T1000 (cell line): ENCODE results near the gene TMEM87B.
A peak's percentile ranks its signal among the peaks of the same experiment; 100 is the strongest.
"Not testable (repeated sequence)": the region's sequence is repeated elsewhere in the genome, so short reads cannot be mapped to it uniquely, and the experiment has no call there.

ENCODE experiments used
- DNase-seq: peaks from one replicate; lab custom pipeline; 2025; ENCODE audit warnings: mixed read lengths; lab: John Stamatoyannopoulos, UW

Gene TMEM87B

DNA sequence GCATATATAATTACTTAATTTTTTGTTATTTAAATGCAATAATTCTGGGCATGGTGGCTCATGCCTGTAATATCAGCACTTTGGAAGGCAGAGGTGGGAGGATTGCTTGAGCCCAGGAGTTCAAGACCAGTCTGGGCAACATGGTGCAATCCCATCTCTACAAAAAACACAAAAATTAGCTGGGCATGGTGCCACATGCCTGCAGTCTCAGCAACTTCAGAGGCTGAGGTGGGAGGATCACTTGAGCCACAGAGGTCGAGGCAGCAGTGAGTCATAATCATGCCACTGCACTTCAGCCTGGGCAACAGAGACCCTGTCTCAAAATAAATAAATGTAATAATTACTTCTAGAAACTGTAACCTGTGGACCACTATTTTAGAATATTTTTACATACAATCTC is 21.5 kb upstream of the TMEM87B start:
- DNase-seq, result no peak

DNA sequence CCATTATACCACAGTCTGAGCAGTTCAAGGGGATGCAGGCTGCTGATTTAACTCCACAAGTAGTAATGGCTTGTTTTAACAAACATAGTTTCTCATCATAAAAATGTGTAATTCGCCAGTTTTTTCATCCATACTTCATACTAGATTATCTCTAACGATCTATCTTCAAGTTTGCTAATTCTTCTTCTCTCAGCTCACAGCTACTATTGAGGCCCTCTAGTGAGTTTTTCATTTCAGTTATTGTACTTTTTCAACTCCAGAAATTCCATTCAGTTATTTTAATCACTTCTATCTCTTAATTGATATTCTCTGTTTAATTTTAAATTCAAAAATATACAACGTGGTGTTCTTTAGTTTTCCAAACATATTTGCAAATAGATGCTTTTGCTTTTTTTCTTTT is 20.1 kb upstream of the TMEM87B start:
- DNase-seq, result no peak

DNA sequence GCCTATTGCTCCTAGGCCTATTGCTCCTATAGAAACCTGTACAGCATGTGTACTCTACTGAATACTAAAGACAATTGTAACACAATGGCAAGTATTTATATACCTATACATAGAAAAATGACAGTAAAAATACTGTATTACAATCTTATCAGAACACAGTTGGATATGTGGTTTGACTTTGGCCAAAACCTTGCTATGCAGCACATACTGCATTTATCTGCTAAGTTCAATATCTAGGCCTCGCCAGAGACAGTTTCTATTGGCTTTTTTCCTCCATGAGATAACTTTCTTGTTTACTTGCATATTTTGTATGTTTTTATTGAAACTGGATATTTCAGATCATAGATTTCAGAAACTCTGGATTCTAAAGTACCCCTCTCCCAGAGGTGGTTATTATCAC is 19.3 kb upstream of the TMEM87B start:
- DNase-seq, result no peak

DNA sequence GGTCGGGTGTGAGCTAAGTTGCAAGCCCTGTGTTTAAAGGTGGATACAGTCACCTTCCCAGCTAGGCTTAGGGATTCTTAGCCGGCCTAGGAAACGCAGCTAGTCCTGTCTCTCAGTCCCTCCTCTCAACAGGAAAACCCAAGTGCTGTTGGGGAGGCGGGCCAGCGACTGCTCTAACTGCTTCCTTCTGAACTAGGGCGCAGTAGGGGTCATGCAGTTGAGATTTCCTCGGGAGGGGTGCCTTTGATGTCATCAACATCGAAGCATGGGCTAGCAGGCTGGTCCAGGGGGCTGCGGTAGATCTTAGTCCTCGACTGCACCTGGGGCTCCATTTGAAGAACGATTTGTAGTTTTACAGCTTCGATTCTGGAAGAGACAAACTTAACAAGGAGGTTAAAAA is 15.5 kb upstream of the TMEM87B start:
- DNase-seq, result not testable (repeated sequence)

DNA sequence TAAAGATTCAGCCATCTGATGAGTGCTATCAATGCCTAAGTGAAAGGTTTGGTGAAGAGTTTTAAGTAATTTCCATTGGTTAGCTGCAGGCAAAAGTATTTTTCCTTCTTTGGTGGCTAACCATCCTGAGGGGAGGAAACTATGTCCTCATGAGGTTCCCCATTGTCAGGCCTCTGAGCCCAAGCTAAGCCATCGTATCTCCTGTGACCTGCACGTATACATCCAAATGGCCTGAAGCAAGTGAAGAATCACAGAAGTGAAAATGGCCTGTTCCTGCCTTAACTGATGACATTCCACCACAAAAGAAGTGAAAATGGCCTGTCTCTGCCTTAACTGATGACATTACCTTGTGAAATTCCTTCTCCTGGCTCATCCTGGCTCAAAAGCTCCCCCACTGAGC is 15.0 kb upstream of the TMEM87B start:
- DNase-seq, result not testable (repeated sequence)

DNA sequence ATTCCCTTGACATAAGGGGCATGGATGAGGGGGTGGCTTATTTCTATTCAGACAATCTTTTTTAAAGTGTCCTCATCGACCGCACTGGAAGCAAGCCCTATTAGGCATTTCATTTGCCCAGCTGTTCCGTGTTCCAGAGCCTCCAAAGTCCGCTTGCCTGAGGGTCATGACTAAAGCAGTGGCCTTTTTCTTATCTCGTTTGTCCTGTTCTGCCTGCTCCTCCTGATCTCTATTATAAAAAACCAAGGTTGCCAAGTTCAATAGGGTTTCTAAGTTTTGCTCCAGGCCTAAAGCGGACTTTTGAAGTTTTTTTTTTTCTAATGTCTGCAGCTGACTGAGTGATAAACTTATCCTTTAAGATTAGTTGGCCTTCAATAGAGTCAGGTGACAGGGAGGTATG is 13.6 kb upstream of the TMEM87B start:
- not testable (repeated sequence) for DNase-seq

DNA sequence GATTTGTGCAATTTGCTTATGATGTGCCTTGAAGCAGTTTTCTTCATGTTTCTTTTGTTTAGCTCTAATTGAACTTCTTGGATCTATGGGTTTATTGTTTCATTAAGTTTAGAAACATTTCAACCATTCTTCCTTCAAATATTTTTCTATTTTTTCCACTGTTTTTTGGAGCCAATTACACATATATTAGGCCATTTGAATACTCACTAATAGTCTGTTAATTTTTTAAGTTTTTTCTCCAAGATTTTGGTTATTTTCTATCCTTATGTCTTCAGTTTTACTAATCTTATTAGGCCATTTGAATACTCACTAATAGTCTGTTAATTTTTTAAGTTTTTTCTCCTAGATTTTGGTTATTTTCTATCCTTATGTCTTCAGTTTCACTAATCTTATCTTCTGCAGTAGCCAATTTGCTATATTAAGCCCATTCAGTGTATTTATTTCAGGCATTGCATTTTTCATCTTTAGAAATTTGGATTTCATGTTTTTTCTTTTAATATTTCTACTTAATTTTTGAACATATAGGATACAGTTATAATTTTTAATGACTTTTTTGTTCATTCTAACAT is 9.5 kb upstream of the TMEM87B start:
- no peak for DNase-seq

DNA sequence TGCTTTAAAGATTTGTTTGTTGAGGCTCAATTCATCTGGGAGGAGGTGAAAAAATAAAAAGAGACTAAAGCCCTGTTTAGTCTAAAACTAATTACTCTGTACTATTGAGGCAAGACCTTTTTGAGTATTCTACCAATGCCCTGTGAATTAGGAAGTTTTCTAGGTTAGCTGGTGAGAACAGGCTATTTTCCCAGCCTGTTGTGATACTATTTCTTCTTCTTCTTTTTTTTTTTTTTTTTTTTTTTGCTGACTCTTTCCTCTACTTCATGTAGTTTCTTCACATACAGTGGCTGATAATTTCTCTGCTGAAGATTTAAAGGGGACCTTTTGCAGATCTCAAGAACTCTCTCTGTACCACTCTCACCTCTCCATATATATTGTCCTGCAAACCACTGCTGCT is 8.8 kb upstream of the TMEM87B start:
- DNase-seq, result no peak

DNA sequence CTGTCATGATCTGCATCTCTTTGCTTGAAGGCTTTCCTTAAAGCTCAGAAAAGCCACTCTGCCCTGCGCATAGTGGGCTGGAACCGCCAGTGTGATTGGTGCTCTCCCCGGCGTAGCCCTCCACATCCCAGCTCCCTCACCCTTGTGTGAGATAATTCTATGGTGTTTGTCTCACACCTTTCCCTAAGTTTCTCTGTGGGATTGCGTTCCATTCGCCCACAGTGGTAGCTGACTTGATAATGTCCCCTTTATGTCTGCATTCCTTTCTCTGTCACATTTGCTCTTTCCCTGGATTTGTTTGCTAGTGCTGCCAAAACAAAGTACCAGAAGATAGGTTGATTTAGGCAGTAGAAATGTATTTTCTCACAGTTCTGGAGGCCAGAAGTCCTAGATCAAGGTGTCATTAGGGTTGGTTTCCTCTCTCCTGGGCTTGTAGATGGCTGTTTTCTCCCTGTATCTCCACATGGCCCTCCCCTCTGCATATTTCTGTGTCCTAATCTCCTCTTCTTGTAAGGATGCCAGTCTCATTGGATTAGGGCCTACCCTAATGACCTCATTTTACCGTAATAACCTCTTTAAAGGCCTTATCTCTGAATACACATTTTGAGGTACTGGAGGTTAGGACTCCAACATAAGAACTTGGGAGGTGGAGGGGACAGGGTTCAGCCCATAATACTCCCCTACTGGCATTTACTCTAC is 7.4 kb upstream of the TMEM87B start:
- no peak for DNase-seq

DNA sequence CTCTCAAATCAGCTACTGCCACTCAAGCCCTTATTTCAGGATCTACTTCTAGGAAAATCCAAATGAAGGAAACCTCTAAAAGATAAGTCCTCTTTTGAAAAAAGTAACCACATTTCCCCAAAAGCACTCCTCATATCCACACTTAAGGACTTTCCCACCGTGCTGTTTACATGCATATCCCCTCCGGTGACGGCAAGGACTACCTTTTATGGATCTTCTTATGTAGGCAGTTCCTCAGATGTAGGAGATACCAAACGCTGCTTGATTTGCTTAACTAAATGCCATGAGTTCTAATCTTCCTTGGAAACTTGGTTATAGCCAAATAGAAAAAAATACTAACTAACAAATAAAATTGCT is 6.9 kb upstream of the TMEM87B start:
- no peak for DNase-seq

DNA sequence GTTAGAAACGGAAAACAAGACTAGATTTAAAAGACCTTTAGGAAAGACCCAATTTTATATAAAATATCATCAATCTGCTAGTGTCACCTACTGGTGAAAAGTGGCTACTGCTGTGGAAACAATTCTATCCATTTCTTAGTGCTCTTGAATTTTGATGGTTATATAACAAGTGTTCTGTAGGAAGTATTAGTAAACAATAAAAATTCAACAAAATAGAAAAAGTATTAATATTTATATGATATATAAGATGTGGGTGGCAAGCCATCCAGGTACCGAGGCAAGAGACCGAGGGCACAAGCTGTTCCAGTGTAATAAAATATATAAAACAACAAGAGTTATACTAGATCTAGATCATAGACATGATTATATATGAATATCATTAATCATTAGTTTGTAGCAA is 6.2 kb upstream of the TMEM87B start:
- DNase-seq, result no peak

DNA sequence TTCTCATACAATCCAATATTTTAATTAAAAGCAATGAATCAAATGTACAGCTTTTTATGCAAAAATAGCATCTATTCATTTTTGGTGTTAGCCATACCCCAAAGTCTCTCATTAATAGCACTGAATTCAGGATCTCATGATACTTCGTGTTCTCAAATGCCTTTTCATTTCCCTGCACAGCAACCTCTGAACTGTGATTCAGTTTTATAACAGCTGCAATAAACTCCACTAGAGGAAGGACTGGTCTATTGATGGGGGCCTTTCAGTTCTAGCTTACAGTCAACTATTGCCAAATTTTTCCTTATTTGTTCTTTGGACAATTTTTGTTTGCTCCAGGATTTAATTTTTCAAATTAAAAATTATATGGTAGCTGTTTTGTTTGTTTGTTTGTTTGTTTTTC is 4.8 kb upstream of the TMEM87B start:
- DNase-seq, result no peak

DNA sequence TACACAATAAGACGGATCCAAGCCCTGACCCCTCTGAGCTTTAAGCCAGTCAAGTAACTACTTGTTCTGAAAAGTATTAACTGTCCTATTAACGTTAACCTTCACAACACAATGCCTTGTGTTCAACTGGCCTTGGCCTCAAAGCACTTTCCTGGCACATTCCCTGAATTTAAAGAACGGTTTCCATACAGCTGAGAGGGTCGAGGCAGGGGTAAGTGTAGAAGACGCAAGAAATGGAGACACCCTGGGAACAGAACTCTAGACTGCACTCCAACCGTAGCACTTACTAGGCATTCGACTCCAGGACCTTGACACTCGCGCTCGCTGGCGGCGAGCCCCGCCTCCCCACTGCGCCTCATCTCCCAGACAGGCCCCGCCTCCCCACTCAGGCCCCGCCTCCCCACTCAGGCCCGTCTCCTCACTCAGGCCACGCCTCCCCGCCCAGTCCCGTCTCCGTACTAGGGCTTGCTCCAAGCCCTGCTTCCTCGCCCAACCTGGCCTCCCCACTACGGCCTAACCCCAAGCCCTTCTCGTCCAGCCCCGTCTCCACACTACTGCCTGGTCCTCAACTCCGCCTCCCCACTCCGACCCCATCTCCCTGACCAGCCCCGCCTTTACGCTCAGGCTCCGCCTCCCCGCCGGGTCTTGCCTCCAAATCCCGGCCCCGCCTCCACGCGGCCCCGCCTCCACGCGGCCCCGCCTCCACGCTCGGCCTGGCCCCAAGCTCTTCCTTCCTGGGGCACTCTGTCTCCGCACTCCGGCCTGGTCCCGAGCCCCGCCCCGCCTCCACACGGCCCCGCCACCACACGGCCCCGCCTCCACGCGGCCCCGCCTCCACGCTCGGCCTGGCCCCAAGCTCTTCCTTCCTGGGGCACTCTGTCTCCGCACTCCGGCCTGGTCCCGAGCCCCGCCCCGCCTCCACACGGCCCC is 887 bp upstream of the TMEM87B start:
- peak; percentile 96 for DNase-seq

DNA sequence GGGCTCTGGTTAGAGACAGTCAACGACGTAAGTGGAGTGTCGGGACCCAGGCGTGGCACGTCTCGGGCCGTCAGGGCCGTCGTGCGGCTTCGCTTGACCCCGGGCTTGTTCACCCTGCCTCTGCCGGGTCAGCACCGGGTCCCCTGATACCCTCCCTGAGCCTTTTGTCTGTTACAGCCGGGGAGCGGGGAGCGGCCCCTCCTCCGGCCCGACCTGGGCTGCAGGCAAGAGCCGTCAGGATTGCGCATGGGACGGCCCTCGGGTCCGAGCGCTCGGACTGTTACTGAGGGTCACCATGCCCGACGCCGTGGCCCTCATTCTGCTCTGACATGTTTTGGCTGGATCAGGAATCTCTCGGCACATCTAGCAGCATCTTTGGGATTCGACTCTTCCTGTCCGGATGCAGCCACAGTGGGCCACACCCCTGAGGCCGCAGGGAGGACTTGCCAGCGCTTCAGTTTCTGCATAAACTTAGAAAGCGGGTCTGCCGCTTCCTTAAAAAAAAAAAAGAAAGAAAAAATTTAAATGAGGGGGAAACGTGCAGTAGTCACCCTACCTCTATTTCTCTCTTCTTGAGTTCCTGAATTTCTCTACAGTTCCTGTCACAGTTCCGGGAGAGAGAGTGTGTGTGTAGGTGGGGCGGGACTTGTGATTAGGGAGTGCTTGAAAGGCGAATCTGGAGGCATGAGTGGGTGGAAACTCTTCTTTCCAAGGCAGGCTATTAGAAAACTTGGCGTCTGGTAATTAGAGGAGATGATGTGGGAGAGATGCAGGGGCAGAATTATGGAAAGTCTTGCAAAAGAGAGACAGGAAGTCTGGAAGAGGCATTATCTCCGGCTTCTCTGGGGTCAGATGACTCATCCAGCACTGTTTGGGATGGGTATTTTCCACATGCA is 909 bp downstream of the TMEM87B start:
- DNase-seq, result no peak

DNA sequence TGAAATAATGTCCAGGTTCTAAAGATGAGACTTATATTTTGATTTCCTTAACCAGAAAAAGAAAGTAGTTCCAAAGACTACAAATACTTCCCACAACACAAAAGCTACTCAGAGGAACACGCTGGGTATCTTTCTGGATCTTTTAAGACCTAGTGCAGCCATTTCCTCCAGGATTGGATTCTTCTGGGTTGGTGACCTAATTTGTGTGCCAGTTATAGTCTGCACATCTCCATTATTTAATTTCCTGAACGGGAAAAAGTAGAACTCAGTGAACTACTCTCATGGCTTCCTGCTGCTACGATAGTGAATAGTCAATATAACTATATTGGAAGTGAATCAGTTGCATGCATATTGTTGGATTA is 1.5 kb downstream of the TMEM87B start:
- DNase-seq, result no peak

DNA sequence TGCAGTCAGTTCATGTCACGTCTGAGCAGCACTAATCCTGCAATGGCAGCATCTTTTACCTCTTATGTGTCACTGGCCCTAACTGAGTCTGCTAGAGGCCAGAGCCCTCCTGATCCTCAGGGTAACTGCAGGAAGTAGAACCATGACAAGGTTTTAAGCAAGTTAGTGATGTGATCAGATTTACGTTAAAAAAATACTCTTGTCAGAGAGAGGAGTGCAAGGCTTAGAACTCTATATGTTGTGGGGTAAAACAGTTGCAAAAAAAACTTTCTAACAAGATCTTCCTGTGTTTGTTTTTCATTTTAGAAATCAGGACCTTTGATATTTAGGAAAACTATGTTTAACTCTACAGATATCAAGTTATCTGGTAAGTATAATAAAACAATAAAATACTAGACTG is 4.6 kb downstream of the TMEM87B start:
- no peak for DNase-seq

DNA sequence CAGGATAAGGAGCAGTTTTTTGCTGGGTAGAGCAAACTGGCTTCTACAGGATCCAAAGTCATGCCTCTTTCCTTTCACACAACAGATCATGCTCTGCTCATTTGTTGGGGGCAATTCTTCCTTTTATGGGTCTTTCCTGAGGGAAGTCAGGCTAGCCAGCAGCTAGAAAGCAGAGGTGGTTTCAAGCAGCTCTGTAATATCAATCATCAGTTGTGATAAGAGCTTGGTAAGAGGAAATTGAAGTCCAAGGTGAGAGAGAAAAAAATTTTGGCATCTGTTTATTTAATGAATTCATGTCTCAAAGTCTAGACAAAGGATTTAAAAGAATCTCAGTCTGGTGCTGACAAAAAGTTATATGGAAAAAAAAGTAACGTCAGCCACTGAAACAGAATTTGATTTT is 6.2 kb downstream of the TMEM87B start:
- no peak for DNase-seq

DNA sequence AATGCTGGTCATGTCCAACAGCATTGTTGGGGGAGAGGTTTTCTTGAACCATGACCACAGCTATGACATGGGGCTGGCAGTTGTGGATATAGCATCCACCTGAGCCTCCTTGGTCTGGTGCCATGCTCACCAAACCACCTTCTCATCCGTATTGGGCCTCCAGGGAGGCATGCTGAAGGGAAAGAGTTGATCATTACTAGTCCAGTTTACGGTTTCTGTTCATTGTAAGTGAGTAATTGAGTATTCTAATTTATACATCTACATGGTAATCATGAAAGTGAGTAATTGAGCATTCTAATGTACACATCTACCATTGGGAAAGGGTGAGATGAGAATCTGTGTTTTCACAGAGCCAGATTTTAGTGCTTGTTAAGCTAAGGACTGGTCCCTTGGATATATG is 6.8 kb downstream of the TMEM87B start:
- DNase-seq, result no peak

DNA sequence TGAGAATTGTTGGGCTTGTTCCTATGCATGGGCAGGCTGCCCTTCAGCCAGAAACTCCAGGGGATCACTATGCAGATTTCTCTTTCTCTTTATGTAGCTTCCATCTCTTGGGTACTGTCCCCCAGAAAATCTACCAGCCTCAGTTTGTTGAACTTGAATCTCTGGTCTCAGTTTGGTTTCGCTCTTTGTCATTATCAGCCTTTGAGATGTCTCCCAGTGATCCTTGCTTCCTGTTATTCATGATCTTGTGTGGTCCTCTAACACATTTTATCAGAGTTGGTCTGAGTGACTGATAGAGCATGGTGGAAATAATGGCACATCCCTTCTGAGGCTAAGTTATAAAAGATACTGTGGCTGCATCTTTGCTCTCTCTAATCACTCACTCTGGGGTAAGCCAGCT is 7.8 kb downstream of the TMEM87B start:
- no peak for DNase-seq

DNA sequence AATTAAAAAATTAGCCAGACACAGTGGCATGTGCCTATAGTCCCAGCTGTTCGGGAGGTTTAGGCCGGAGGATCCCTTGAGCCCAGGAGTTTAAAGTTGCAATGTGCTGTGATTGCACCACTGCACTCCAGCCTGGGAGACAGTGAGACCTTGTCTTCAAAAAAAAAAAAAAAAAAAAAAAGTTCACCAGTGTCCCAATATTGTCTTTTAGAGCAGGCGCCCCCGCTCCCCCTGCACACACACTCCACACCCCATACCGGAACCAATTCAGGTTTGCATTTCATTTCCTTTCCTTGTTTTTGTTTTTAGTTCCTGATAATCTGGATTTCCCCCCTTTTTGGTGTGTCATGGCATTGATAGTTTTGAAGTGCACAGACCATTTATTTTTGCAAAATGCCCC is 10.4 kb downstream of the TMEM87B start:
- DNase-seq, result no peak

DNA sequence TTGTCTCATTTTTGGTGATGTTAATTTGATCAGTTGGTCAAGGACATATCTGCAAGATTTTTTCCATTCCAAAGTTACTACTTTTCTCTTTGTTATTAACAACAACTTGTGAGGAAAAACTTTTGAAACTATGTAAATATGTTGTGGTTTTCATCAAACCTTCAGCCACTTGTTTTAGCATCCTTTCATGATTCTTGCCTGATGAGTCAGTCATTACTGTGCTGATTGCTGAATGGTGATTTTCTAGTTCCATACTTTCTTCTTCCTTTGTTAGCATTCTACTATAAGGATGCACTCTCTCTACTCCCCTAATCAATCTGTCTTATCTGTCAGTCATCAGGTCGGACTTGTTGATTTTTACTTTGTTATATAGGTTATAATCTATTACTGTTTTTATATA is 10.9 kb downstream of the TMEM87B start:
- DNase-seq, result no peak

DNA sequence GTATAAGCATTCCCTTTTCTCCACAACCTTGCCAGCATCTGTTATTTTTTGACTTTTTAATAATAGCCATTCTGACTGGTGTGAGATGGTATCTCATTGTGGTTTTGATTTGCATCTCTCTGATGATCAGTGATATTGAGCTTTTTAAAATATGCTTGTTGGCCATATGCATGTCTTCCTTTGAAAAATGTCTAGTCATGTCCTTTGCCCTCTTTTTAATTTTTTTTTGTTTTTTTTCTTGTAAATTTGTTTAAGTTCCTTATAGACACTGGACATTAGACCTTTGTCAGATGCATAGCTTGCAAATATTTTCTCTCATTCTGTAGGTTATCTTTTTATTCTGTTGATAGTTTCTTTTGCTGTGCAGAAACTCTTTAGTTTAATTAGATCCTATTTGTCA is 14.7 kb downstream of the TMEM87B start:
- DNase-seq, result not testable (repeated sequence)
